Heart right ventricle (tissue), 16 donors: ENCODE measurements around the gene SHKBP1. TPM values are rescaled to one million over a fixed set of nuclear protein-coding genes. Genes with fewer than 3 reads are reported as not detected.

Experiments
- ATAC-seq, 8 donors: fragments of 200-7000 bp; cut with Tn5 transposase; one replicate each; pipeline ENCODE4 v1.9.1; 2020; ENCODE audit warnings: mild to moderate bottlenecking in 8 of 8, moderate library complexity in 8 of 8, moderate number of reproducible peaks in 1 of 8
- DNase-seq, 2 donors: peaks; one replicate each; pipeline ENCODE4 v3.0.0-alpha.2; 2020
- H3K27ac ChIP-seq, 10 donors: fragments of 200-600 bp; sonication (generic) in 2 of 10; one replicate each; pipeline versions ENCODE4 v1.5.0 to v1.8.0; 2020 to 2022; ENCODE audit warnings: mild to moderate bottlenecking in 3 of 10
- H3K27me3 ChIP-seq, 7 donors: fragments of 200-600 bp; one replicate each; pipeline ENCODE4 v1.8.0; 2021 to 2022; ENCODE audit warnings: mild to moderate bottlenecking in 2 of 7
- H3K36me3 ChIP-seq, 9 donors: fragments of 200-600 bp; sonication (generic) in 1 of 9; one replicate each; pipeline versions ENCODE4 v1.5.0 to v1.8.0; 2020 to 2022; ENCODE audit warnings: mild to moderate bottlenecking in 2 of 9
- H3K4me1 ChIP-seq, 9 donors: fragments of 200-600 bp; sonication (generic) in 1 of 9; one replicate each; pipeline versions ENCODE4 v1.5.0 to v1.8.0; 2020 to 2022; ENCODE audit warnings: mild to moderate bottlenecking in 4 of 9
- H3K4me3 ChIP-seq, 10 donors: fragments of 200-600 bp; sonication (generic) in 2 of 10; one replicate each; pipeline versions ENCODE4 v1.5.0 to v1.8.0; 2020 to 2022; ENCODE audit warnings: mild to moderate bottlenecking in 7 of 10, moderate library complexity in 2 of 10
- H3K9me3 ChIP-seq, 11 donors: fragments of 200-600 bp in 10 of 11; sonication (generic) in 2 of 11; one replicate each; pipeline versions ENCODE4 v1.5.0 to v1.8.0; 2013 to 2022; ENCODE audit warnings: mild to moderate bottlenecking in 2 of 11, control low read depth in 1 of 11, moderate library complexity in 1 of 11
- CTCF ChIP-seq, 9 donors: fragments of 200-600 bp; sonication (generic) in 2 of 9; IDR thresholded peaks; one replicate each; pipeline versions ENCODE4 v1.5.0 to v1.8.0; 2021 to 2022; ENCODE audit warnings: antibody characterized with exemption in 9 of 9, mild to moderate bottlenecking in 5 of 9, moderate library complexity in 1 of 9
- WGBS, 2 donors: extraction: QIAGEN DNeasy Blood & Tissue Kit; methylation state at CpG; one replicate each; pipeline ENCODE4 v1.1.7; 2013; ENCODE audit warnings: inconsistent platforms in 1 of 2; 5-methylcytosine and 5-hydroxymethylcytosine counted together
- intact Hi-C, 10 donors: fragments of 100-400 bp; cut with DNase I; formaldehyde crosslinking; loops; one replicate each; pipeline versions ENCODE4 v1.11.1 to v1.14.2; 2022
- polyA plus RNA-seq, 2 donors: library from polyadenylated mRNA; stranded (reverse); fragments of 200-250 nt; gene quantifications; one replicate each; pipeline ENCODE4 v1.2.3, GENCODE V29; 2013
- total RNA-seq, 10 donors: library from RNA; stranded (reverse); fragmentation: NEBNext Ultra II Directional in 3 of 10; extraction: Animal tissue kit (Norgen Biotek cat#: 25700) in 3 of 10; gene quantifications; one replicate each; pipeline versions ENCODE4 v1.2.1 to v1.2.4, GENCODE V29; 2021 to 2023
- donor health status: Arrhythmogenic right ventricular cardiomyopathy.
- donor health status: ischemic (EF 13 %, LVEDD 7.1; RV severe dilation, severe dysfunction).
- donor health status: healthy with polysubstance abuse.
- donor health status: DM: no; HTN: yes; CAD: no.
- donor health status: DM: no; HTN: no; CAD: no.
- donor health status: ischemic (EF 25% LVEDD 6.9; RV normal size, moderate dysfunction).
- donor health status: ischemic (EF 25% LVEDD 5.7; RV mildly dilated, moderate dysfunction).
- donor health status: healthy.
- donor health status: DM: yes; HTN: yes; CAD: no.
- donor health status: Ischemic cardiomyopathy.
- donor health status: ischemic (EF 35%, LVEDD 5.7; RV mildly dilated, moderate dysfunction).
- donor health status: nonischemic (EF 11% LVEDD 7.7; RV severe dilation, severe dysfunction).
- donor health status: DM: yes; HTN: yes; CAD: no.
- donor health status: PGD.
- donor health status: ischemic (EF 29% LVEDD 5.4; RV normal size, mild dysfunction).
- donor health status: nonischemic (EF 23%, LVEDD 6.1; RV moderate dilation, normal function).

The SHKBP1 gene
- total and polyA plus RNA-seq, 12 donors = 12.0 to 43.1 (median 16.4) TPM

- H3K4me3 ChIP-seq = no peak overlapping the region
- no peaks in the 10 kb centered on the region for H3K27me3 ChIP-seq
- peak overlapping the region in 9 of 10 donors; percentile 46 to 85 (median 56) for H3K27ac ChIP-seq
- no peaks in the 10 kb centered on the region for H3K36me3 ChIP-seq
- TF ChIP-seq CTCF (IDR thresholded peaks at IDR 0.05) = no peak
- no peaks in the 10 kb centered on the region for H3K9me3 ChIP-seq
- ATAC-seq (peak; percentile 39 to 63 (median 52)), DNase-seq (peak; percentile 37 to 46)
- intact Hi-C loops = loop anchor here in 2 of 10 donors (5.0 kb wide), 1 partner anchor 38 kb away; the partner anchor contains the start of gene LTBP4 (in 2 of the 2)
- WGBS, 2 donors = 32 to 46% methylated on average over 5 of the region's 5 CpGs
- H3K4me1 ChIP-seq = peaks cover 0 to 39% (median 16%) of the 10 kb centered on the region in 9 donors
Observed at GRCh38 chr19:40640744-40641143, 64.1 kb downstream of the SHKBP1 start.

Other genes starting within 250 kb of the SHKBP1 start
- gene C19orf47, start 228.5 kb upstream of the SHKBP1 start, total RNA-seq = 100 to 1,000 TPM; 138 to 227 (median 145) TPM
- 100 to 1,000 TPM; 234 to 347 TPM for gene C19orf47, start 228.5 kb upstream of the SHKBP1 start, polyA plus RNA-seq
- gene PLD3, start 228.2 kb upstream of the SHKBP1 start, total RNA-seq = 100 to 1,000 TPM; 136 to 238 (median 181) TPM
- 100 to 1,000 TPM; 116 to 148 TPM for gene PLD3, start 228.2 kb upstream of the SHKBP1 start, polyA plus RNA-seq
- under 1 TPM in 2 of 10 donors, not detected in 8; 0.10 to 0.15 TPM for gene HIPK4, start 186.7 kb upstream of the SHKBP1 start, total RNA-seq
- gene HIPK4, start 186.7 kb upstream of the SHKBP1 start, polyA plus RNA-seq = under 1 TPM in 1 of 2 donors, not detected in 1; 0.09 TPM
- 1 to 10 TPM; 1.7 to 3.8 (median 2.7) TPM for gene PRX, start 163.5 kb upstream of the SHKBP1 start, total RNA-seq
- gene PRX, start 163.5 kb upstream of the SHKBP1 start, polyA plus RNA-seq = 1 to 10 TPM; 2.4 to 2.7 TPM
- gene SERTAD1, start 150.9 kb upstream of the SHKBP1 start, total RNA-seq = 10 to 100 TPM in 3 of 10 donors, 1 to 10 TPM in 7; 6.3 to 16.8 (median 8.4) TPM
- gene SERTAD1, start 150.9 kb upstream of the SHKBP1 start, polyA plus RNA-seq = 10 to 100 TPM; 13.4 to 35.8 TPM
- gene SERTAD3, start 132.5 kb upstream of the SHKBP1 start, total RNA-seq = 10 to 100 TPM; 19.4 to 37.5 (median 27.4) TPM
- gene SERTAD3, start 132.5 kb upstream of the SHKBP1 start, polyA plus RNA-seq = 10 to 100 TPM; 35.3 to 35.6 TPM
- 100 to 1,000 TPM in 3 of 10 donors, 10 to 100 TPM in 7; 70.9 to 144 (median 91.4) TPM for gene BLVRB, start 111.1 kb upstream of the SHKBP1 start, total RNA-seq
- gene BLVRB, start 111.1 kb upstream of the SHKBP1 start, polyA plus RNA-seq = 100 to 1,000 TPM in 1 of 2 donors, 10 to 100 TPM in 1; 95.8 to 213 TPM
- 1 to 10 TPM; 3.0 to 6.6 (median 4.9) TPM for gene SPTBN4, start 109.9 kb upstream of the SHKBP1 start, total RNA-seq
- 10 to 100 TPM in 1 of 2 donors, 1 to 10 TPM in 1; 3.2 to 13.8 TPM for gene SPTBN4, start 109.9 kb upstream of the SHKBP1 start, polyA plus RNA-seq
- gene LTBP4, start 24.5 kb downstream of the SHKBP1 start, total RNA-seq = 100 to 1,000 TPM; 139 to 263 (median 244) TPM
- 100 to 1,000 TPM; 114 to 191 TPM for gene LTBP4, start 24.5 kb downstream of the SHKBP1 start, polyA plus RNA-seq
- 10 to 100 TPM in 5 of 10 donors, 1 to 10 TPM in 5; 7.1 to 15.3 (median 10.0) TPM for gene NUMBL, start 113.8 kb downstream of the SHKBP1 start, total RNA-seq
- gene NUMBL, start 113.8 kb downstream of the SHKBP1 start, polyA plus RNA-seq = 10 to 100 TPM; 11.2 to 14.0 TPM
- gene COQ8B, start 140.0 kb downstream of the SHKBP1 start, total RNA-seq = 10 to 100 TPM; 17.9 to 34.3 (median 27.3) TPM
- 10 to 100 TPM; 26.3 to 34.4 TPM for gene COQ8B, start 140.0 kb downstream of the SHKBP1 start, polyA plus RNA-seq
- gene ITPKC, start 140.2 kb downstream of the SHKBP1 start, total RNA-seq = 10 to 100 TPM in 3 of 10 donors, 1 to 10 TPM in 7; 6.2 to 15.3 (median 9.1) TPM
- 10 to 100 TPM; 16.8 to 17.3 TPM for gene ITPKC, start 140.2 kb downstream of the SHKBP1 start, polyA plus RNA-seq
- 10 to 100 TPM in 2 of 10 donors, 1 to 10 TPM in 8; 5.3 to 11.4 (median 8.4) TPM for gene ACTMAP, start 173.6 kb downstream of the SHKBP1 start, total RNA-seq
- gene ACTMAP, start 173.6 kb downstream of the SHKBP1 start, polyA plus RNA-seq = 10 to 100 TPM in 1 of 2 donors, 1 to 10 TPM in 1; 3.6 to 12.8 TPM
- gene SNRPA, start 174.3 kb downstream of the SHKBP1 start, total RNA-seq = 10 to 100 TPM; 24.0 to 40.6 (median 34.4) TPM
- gene SNRPA, start 174.3 kb downstream of the SHKBP1 start, polyA plus RNA-seq = 10 to 100 TPM; 35.3 to 36.7 TPM
- 1 to 10 TPM in 3 of 10 donors, under 1 TPM in 2, not detected in 5; 0.63 to 1.7 (median 1.0) TPM for gene MIA, start 198.6 kb downstream of the SHKBP1 start, total RNA-seq
- 1 to 10 TPM; 2.0 to 2.4 TPM for gene MIA, start 198.6 kb downstream of the SHKBP1 start, polyA plus RNA-seq
- gene RAB4B, start 201.4 kb downstream of the SHKBP1 start, total RNA-seq = 10 to 100 TPM; 11.0 to 25.2 (median 13.5) TPM
- gene RAB4B, start 201.4 kb downstream of the SHKBP1 start, polyA plus RNA-seq = 10 to 100 TPM; 26.8 to 62.5 TPM
- 10 to 100 TPM; 31.8 to 78.3 (median 42.8) TPM for gene EGLN2, start 222.3 kb downstream of the SHKBP1 start, total RNA-seq
- 10 to 100 TPM; 75.3 to 78.6 TPM for gene EGLN2, start 222.3 kb downstream of the SHKBP1 start, polyA plus RNA-seq